B cell (primary cell): ENCODE measurements around the gene MLLT11. TPM values are rescaled to one million over a fixed set of nuclear protein-coding genes. Genes with fewer than 3 reads are reported as not detected.
A peak's percentile ranks its signal among the peaks of the same experiment; 100 is the strongest.

ENCODE experiments used
- ATAC-seq: fragments of 200-7000 bp; cut with Tn5 transposase; one replicate; pipeline ENCODE4 v1.10.0; 2021; ENCODE audit warnings: low read depth, mild to moderate bottlenecking, moderate number of reproducible peaks, moderate library complexity
- CTCF ChIA-PET: fragments of 350-600 bp; sonication (Branson Sonifier 250); formaldehyde crosslinking; loops from one replicate; lab custom pipeline; 2021; ENCODE audit warnings: antibody characterized with exemption, inconsistent platforms; lab: Charles Lee
- POLR2A ChIA-PET: fragments of 350-600 bp; sonication (Branson Sonifier 250); formaldehyde crosslinking; loops from one replicate; lab custom pipeline; 2021; ENCODE audit warnings: antibody characterized with exemption; lab: Charles Lee
- DNase-seq: peaks from one replicate; pipeline ENCODE4 v3.0.0; 2013
- H2AFZ ChIP-seq: 2 replicates; pipeline ENCODE4 v1.6.1; 2012; ENCODE audit warnings: mild to moderate bottlenecking, low read depth, low read length; ENCODE audit not compliant: insufficient read depth, poor library complexity, severe bottlenecking
- H3K27ac ChIP-seq, 2 donors: 1 replicate in 1 of 2; 2 replicates in 1 of 2; pipeline ENCODE4 v1.5.1; 2012 to 2013; ENCODE audit warnings: low read length in 2 of 2, mild to moderate bottlenecking in 2 of 2, moderate library complexity in 1 of 2
- H3K27me3 ChIP-seq, 4 experiments: fragments of 200-600 bp in 1 of 4; sonication (generic) in 1 of 4; replicated peaks in 1 of 4; 1 replicate in 2 of 4; 2 replicates in 2 of 4; pipeline versions ENCODE4 v1.6.1 to v1.7.0; 2013 to 2016; ENCODE audit warnings: low read length in 3 of 4, mild to moderate bottlenecking in 2 of 4, mixed read lengths in 1 of 4, moderate library complexity in 1 of 4; ENCODE audit not compliant: insufficient read depth in 4 of 4, control insufficient read depth in 3 of 4; ENCODE audit errors: control extremely low read depth in 1 of 4
- H3K36me3 ChIP-seq, 2 experiments: replicated peaks in 1 of 2; 1 replicate in 1 of 2; 2 replicates in 1 of 2; pipeline versions ENCODE4 v1.6.1 to v1.7.1; 2013; ENCODE audit warnings: low read length in 1 of 2; ENCODE audit not compliant: insufficient read depth in 2 of 2, control insufficient read depth in 1 of 2; ENCODE audit errors: control extremely low read depth in 1 of 2, extremely low read depth in 1 of 2
- H3K4me1 ChIP-seq, 2 donors: fragments of 200-600 bp in 1 of 2; sonication (generic) in 1 of 2; 1 replicate in 1 of 2; 2 replicates in 1 of 2; pipeline versions ENCODE4 v1.5.1 to v1.6.1; 2013 to 2017; ENCODE audit warnings: low read length in 2 of 2; ENCODE audit not compliant: control insufficient read depth in 2 of 2, insufficient read depth in 2 of 2
- H3K4me2 ChIP-seq: replicated peaks from 2 replicates; pipeline ENCODE3; 2012; ENCODE audit warnings: mild to moderate bottlenecking, low read depth, low read length; ENCODE audit not compliant: poor library complexity, severe bottlenecking
- H3K4me3 ChIP-seq, 5 experiments: fragments of 200-600 bp in 1 of 5; sonication (generic) in 1 of 5; 1 replicate in 3 of 5; 2 replicates in 2 of 5; pipeline versions ENCODE4 v1.5.1 to v1.7.0; 2011 to 2016; ENCODE audit warnings: low read length in 4 of 5, mild to moderate bottlenecking in 4 of 5, low read depth in 2 of 5, control low read depth in 1 of 5, moderate library complexity in 1 of 5; ENCODE audit not compliant: insufficient read depth in 1 of 5; ENCODE audit errors: control extremely low read depth in 1 of 5, extremely low read depth in 1 of 5
- H3K79me2 ChIP-seq: fragments of 200-600 bp; sonication (generic); one replicate; pipeline ENCODE4 v1.6.0; 2016; ENCODE audit warnings: low read length; ENCODE audit not compliant: control insufficient read depth, insufficient read depth
- H3K9ac ChIP-seq: fragments of 200-600 bp; sonication (generic); 2 replicates; pipeline ENCODE4 v1.6.1; 2017; ENCODE audit warnings: mild to moderate bottlenecking, low read length, moderate library complexity
- H3K9me3 ChIP-seq, 3 donors: one replicate each; pipeline versions ENCODE4 v1.6.1 to v1.7.1; 2013; ENCODE audit warnings: low read length in 2 of 3; ENCODE audit not compliant: control insufficient read depth in 2 of 3, insufficient read depth in 1 of 3; ENCODE audit errors: control extremely low read depth in 1 of 3
- H4K20me1 ChIP-seq: 2 replicates; pipeline ENCODE4 v1.6.0; 2012; ENCODE audit warnings: mild to moderate bottlenecking, low read length; ENCODE audit not compliant: insufficient read depth, control insufficient read depth, poor library complexity, severe bottlenecking
- H3K27ac Mint-ChIP-seq: one replicate; pipeline ENCODE4 v1.8.0; 2021; ENCODE audit warnings: mixed read lengths
- H3K27me3 Mint-ChIP-seq: one replicate; pipeline ENCODE4 v1.8.0; 2021; ENCODE audit warnings: mixed read lengths
- H3K4me1 Mint-ChIP-seq: one replicate; pipeline ENCODE4 v1.8.0; 2021; ENCODE audit warnings: mixed read lengths
- H3K4me3 Mint-ChIP-seq: one replicate; pipeline ENCODE4 v1.8.0; 2021; ENCODE audit warnings: mixed read lengths
- H3K9me3 Mint-ChIP-seq: one replicate; pipeline ENCODE4 v1.8.0; 2022; ENCODE audit warnings: mixed read lengths; ENCODE audit not compliant: insufficient read depth
- EZH2 ChIP-seq: IDR thresholded peaks from 2 replicates; pipeline ENCODE4 v1.6.1; 2012; ENCODE audit warnings: borderline replicate concordance, low read depth, mild to moderate bottlenecking, moderate library complexity, low read length; ENCODE audit not compliant: insufficient read depth, poor library complexity, severe bottlenecking
- WGBS: methylation state at CpG from one replicate; pipeline ENCODE4 v1.1.5; 2013; ENCODE audit warnings: missing lambda C conversion rate; ENCODE audit not compliant: insufficient coverage; 5-methylcytosine and 5-hydroxymethylcytosine counted together
- intact Hi-C: fragments of 100-400 bp; cut with micrococcal nuclease; formaldehyde crosslinking; loops from one replicate; pipeline ENCODE4 v1.10.0; 2022
- polyA plus RNA-seq: library from polyadenylated mRNA; depleted of rRNA; stranded (reverse); fragments of >200 nt; gene quantifications from 2 replicates; pipeline ENCODE4 v1.2.3, GENCODE V29; 2012
- total RNA-seq, 2 donors: library from RNA; stranded (reverse); fragments of 120-200 nt in 1 of 2; gene quantifications; 1 replicate in 1 of 2; 2 replicates in 1 of 2; pipeline versions ENCODE4 v1.2.3 to v1.2.4, GENCODE V29; 2013 to 2022
- TF ChIP-seq, protein P1 (sequence below): fragments of 200-600 bp; IDR thresholded peaks from one replicate; pipeline ENCODE4 v1.8.0; 2022; ENCODE audit warnings: antibody characterized with exemption, mild to moderate bottlenecking

The MLLT11 gene
- total and polyA plus RNA-seq, 2 donors (not counting 1 experiment from before 2014, with no cell fraction given): 1.1 to 2.4 TPM

DNA sequence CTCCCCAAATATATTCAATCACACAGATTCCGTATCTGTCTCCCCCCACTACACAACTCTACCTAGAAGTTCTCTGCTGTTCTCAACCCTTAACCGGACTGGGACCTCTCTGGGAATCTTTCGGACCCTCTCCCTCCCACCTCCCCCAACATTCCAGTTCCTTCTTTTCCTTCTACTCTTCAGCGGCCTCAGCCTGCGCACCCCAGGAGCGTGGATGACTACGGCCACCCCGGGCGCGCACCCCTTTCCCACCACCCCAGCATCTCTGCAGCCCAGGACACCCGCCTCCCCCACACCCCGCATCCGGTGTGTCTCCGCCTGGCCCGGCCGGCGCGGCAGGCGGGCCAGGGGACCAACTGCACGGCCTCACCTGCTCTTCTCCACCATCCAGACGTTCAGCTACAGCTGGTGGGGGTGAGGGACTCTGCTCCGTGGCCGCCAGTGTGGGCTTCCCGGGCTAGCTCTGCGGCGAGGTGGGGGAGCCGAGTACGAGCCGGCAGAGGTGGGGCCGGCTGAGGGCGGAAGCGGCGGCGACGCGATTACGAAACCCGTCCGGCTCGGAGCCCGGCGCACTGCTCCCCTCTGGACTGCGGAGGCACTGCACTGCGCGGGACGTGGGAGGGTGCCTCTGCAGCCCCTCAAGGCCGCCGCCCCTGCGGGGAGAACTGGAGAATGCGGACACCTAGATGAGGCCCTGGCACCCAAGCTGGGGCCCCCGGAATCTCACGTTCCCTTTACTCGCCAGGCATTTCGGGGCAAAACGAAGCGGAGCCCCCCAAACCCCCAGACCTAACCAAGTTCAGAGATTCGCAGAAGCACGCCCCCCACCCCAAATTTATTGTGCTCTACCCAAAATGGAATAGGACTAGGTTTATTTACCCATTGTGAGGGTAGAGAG, 839 bp upstream of the MLLT11 start, which contains the start of gene CDC42SE1:
TSS of gene CDC42SE1 (minus strand) at position 514 of the 898 bp plus-strand sequence. CDS start 3,892 bp downstream, outside the sequence.
- peak within 1 kb of the TSS; percentile 87 to 99 (median 97) for H3K4me3 ChIP-seq
- ATAC-seq: peak; percentile 85
- H3K4me1 ChIP-seq: peaks cover 42 to 46% of the 10 kb centered on the region in 2 donors
- peak; percentile 92 for DNase-seq
- ChIA-PET CTCF (interaction anchor here (0.6 to 9.2 kb wide), 12 partner anchors 10 to 192 kb away, joined by 3 to 82 read pairs (median 6); partner anchors contain the start of genes C1orf56, GABPB2, MINDY1 and TNFAIP8L2), POLR2A (interaction anchor here (0.6 to 4.5 kb wide), 8 partner anchors 8 to 193 kb away, joined by 3 to 36 read pairs (median 4); partner anchors contain the start of genes C1orf56 and GABPB2)
- H3K27me3 Mint-ChIP-seq: no peaks in the 10 kb centered on the region
- peak within 1 kb of the TSS; percentile 99 for H3K4me3 Mint-ChIP-seq
- H3K36me3 ChIP-seq: peaks cover 0 to 24% of the 10 kb centered on the region in 2 experiments
- peak within 1 kb of the TSS; percentile 94 for H3K27ac Mint-ChIP-seq
- H3K79me2 ChIP-seq: peaks cover 61% of the 10 kb centered on the region
- peaks cover 51% of the 10 kb centered on the region for H3K4me1 Mint-ChIP-seq
- peak within 1 kb of the TSS; percentile 97 for H3K4me2 ChIP-seq
- peak within 1 kb of the TSS; percentile 91 for H3K9ac ChIP-seq
- H3K27me3 ChIP-seq: no peaks in the 10 kb centered on the region
- H2AFZ ChIP-seq: peak within 1 kb of the TSS; percentile 90
- WGBS: under 1% methylated on average over 49 of the region's 58 CpGs
- H3K9me3 ChIP-seq: no peaks in the 10 kb centered on the region
- H3K9me3 Mint-ChIP-seq: no peaks in the 10 kb centered on the region
- H3K27ac ChIP-seq: peak within 1 kb of the TSS; percentile 76 to 95
- H4K20me1 ChIP-seq: peaks cover 13% of the 10 kb centered on the region
- TF ChIP-seq, protein P1, sequence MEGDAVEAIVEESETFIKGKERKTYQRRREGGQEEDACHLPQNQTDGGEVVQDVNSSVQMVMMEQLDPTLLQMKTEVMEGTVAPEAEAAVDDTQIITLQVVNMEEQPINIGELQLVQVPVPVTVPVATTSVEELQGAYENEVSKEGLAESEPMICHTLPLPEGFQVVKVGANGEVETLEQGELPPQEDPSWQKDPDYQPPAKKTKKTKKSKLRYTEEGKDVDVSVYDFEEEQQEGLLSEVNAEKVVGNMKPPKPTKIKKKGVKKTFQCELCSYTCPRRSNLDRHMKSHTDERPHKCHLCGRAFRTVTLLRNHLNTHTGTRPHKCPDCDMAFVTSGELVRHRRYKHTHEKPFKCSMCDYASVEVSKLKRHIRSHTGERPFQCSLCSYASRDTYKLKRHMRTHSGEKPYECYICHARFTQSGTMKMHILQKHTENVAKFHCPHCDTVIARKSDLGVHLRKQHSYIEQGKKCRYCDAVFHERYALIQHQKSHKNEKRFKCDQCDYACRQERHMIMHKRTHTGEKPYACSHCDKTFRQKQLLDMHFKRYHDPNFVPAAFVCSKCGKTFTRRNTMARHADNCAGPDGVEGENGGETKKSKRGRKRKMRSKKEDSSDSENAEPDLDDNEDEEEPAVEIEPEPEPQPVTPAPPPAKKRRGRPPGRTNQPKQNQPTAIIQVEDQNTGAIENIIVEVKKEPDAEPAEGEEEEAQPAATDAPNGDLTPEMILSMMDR: peak; percentile 85
- no peak for TF ChIP-seq EZH2
- intact Hi-C loops: loop anchor here (1.0 to 5.0 kb wide), 9 partner anchors 12 to 497 kb away; partner anchors contain the start of genes ARNT, PRUNE1, TNFAIP8L2 and ZNF687
